AG04449 (cell line): ENCODE results near the gene ADAM23.

Experiments used
- CTCF ChIA-PET: fragments of 350-600 bp; formaldehyde crosslinking; extraction: SDS; loops from one replicate; lab custom pipeline; 2021; ENCODE audit warnings: antibody characterized with exemption; lab: Yijun Ruan, JAX
- POLR2A ChIA-PET: fragments of 400-600, 350-600 bp; formaldehyde crosslinking; extraction: SDS; loops from one replicate; lab custom pipeline; 2020; ENCODE audit warnings: antibody characterized with exemption, inconsistent platforms; lab: Yijun Ruan, JAX
- DNase-seq: peaks from one replicate; pipeline ENCODE4 v3.0.0-alpha.2; 2010; ENCODE audit warnings: low read depth, low spot score
- H3K4me3 ChIP-seq: 2 replicates; pipeline ENCODE4 v1.5.1; 2011; ENCODE audit warnings: low read depth, mild to moderate bottlenecking, control low read depth, low read length
- CTCF ChIP-seq: IDR thresholded peaks from one replicate; pipeline ENCODE4 v1.5.1; 2011; ENCODE audit warnings: mild to moderate bottlenecking, moderate library complexity, low read length, control low read depth, inconsistent platforms; ENCODE audit not compliant: insufficient read depth; ENCODE audit errors: missing control alignments

Gene ADAM23

GRCh38 chr2:206471524-206472062 lies 28.3 kb downstream of the ADAM23 start:
- no peak for DNase-seq
- ChIA-PET POLR2A (no interaction called here), CTCF (no interaction called here)
- no peak for TF ChIP-seq CTCF
- H3K4me3 ChIP-seq, result no peak overlapping the region

GRCh38 chr2:206472094-206472493 lies 28.8 kb downstream of the ADAM23 start:
- ChIA-PET POLR2A (no interaction called here), CTCF (no interaction called here)
- TF ChIP-seq CTCF, result no peak
- H3K4me3 ChIP-seq, result no peak overlapping the region
- DNase-seq, result no peak

- TF ChIP-seq CTCF, result no peak
- ChIA-PET POLR2A (no interaction called here), CTCF (no interaction called here)
- DNase-seq, result no peak
- H3K4me3 ChIP-seq, result no peak overlapping the region
Measured at GRCh38 chr2:206474099-206474498, 30.8 kb downstream of the ADAM23 start.

DNA sequence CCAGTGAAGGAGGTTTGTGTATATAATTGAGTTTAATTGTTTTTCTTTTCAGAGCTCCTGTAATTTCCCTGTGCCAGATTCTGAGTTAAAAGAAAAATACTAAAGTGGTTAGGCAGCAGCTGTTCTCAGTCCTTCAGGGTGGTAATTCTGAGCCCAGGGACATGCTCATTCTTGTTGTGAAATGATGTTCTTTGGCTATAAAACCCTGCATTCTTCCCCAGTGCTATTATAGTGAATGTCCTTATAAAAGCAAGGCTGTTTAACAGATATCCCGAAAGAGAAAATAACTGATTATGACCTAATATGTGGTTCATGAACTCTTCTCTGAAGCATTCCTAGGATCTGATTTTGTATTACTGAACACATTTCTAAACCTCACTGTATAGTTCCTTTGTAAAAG lies 34.0 kb downstream of the ADAM23 start:
- no peak overlapping the region for H3K4me3 ChIP-seq
- ChIA-PET POLR2A (no interaction called here), CTCF (interaction anchor here (1.1 kb wide), 1 partner anchor 81 kb away, joined by 3 read pairs; no protein-coding TSS in a partner anchor)
- TF ChIP-seq CTCF, result no peak
- DNase-seq, result peak; percentile 57

DNA sequence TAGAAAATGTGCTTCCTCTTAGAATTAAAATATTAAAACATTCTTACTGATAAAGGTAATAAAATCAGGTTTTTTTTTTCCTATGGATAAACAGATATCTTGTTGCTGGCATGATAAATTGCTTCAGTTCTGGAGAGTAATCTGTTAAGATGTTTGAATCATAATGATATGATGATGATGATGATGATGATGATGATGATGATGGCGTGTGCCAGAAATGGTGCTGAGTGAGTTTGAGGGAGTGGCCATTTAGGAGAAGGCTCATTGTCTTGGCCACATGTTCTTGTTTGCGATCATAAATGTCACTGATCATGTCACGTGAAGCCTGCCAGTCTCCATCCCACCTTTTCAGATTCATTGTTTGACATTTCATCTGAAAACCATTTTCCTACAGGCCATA lies 35.0 kb downstream of the ADAM23 start:
- no peak for TF ChIP-seq CTCF
- POLR2A ChIA-PET, result no interaction called here
- DNase-seq, result no peak
- CTCF ChIA-PET, result no interaction called here
- H3K4me3 ChIP-seq, result no peak overlapping the region

- ChIA-PET POLR2A (no interaction called here), CTCF (no interaction called here)
- no peak overlapping the region for H3K4me3 ChIP-seq
- DNase-seq, result no peak
- no peak for TF ChIP-seq CTCF
Measured at GRCh38 chr2:206480161-206480560, 36.8 kb downstream of the ADAM23 start.
